Activated CD8-positive, alpha-beta memory T cell treated with anti-CD3 and anti-CD28 coated beads, Interleukin-2, amount 50 U/mL, for 24 hours (primary cell): ENCODE measurements around the gene ZNF407.

Source experiments
- DNase-seq: peaks from one replicate; pipeline ENCODE4 v3.0.0-alpha.2; 2020; ENCODE audit errors: extremely low read depth

The ZNF407 gene

GRCh38 chr18:74631212-74631611 lies 33.5 kb downstream of the ZNF407 start:
- no peak for DNase-seq

GRCh38 chr18:74631623-74632350 lies 34.1 kb downstream of the ZNF407 start:
- DNase-seq = no peak

- no peak for DNase-seq
These were observed 34.6 kb downstream of the ZNF407 start for GRCh38 chr18:74632351-74632679.

GRCh38 chr18:74632856-74633255 lies 35.2 kb downstream of the ZNF407 start:
- no peak for DNase-seq

- no peak for DNase-seq
These were observed 36.1 kb downstream of the ZNF407 start for GRCh38 chr18:74633652-74634352.

GRCh38 chr18:74635224-74635975 lies 37.7 kb downstream of the ZNF407 start:
- DNase-seq = no peak

- DNase-seq = no peak
These were observed 39.4 kb downstream of the ZNF407 start for GRCh38 chr18:74637070-74637469.

GRCh38 chr18:74638210-74638609 lies 40.5 kb downstream of the ZNF407 start:
- DNase-seq = no peak

GRCh38 chr18:74644713-74645112 lies 47.0 kb downstream of the ZNF407 start:
- no peak for DNase-seq

- DNase-seq = no peak
These were observed 48.0 kb downstream of the ZNF407 start for GRCh38 chr18:74645679-74646078.

- no peak for DNase-seq
These were observed 53.9 kb downstream of the ZNF407 start for GRCh38 chr18:74651327-74652128.

- DNase-seq = no peak
These were observed 54.8 kb downstream of the ZNF407 start for GRCh38 chr18:74652392-74652988.

GRCh38 chr18:74654638-74655037 lies 57.0 kb downstream of the ZNF407 start:
- DNase-seq = no peak

- DNase-seq = no peak
These were observed 63.3 kb downstream of the ZNF407 start for GRCh38 chr18:74661008-74661407.

- no peak for DNase-seq
These were observed 64.0 kb downstream of the ZNF407 start for GRCh38 chr18:74661691-74662090.

- no peak for DNase-seq
These were observed 65.0 kb downstream of the ZNF407 start for GRCh38 chr18:74662622-74663021.

- no peak for DNase-seq
These were observed 67.7 kb downstream of the ZNF407 start for GRCh38 chr18:74665346-74665745.

GRCh38 chr18:74665905-74666304 lies 68.2 kb downstream of the ZNF407 start:
- DNase-seq = no peak

- DNase-seq = no peak
These were observed 71.6 kb downstream of the ZNF407 start for GRCh38 chr18:74669136-74669798.

GRCh38 chr18:74672371-74672770 lies 74.7 kb downstream of the ZNF407 start:
- no peak for DNase-seq

GRCh38 chr18:74674487-74674886 lies 76.8 kb downstream of the ZNF407 start:
- no peak for DNase-seq
